MCF 10A (cell line): ENCODE data around the gene OR52A5. TPM values are rescaled to one million over a fixed set of nuclear protein-coding genes. Genes with fewer than 3 reads are reported as not detected.

Source experiments
- BruUV-seq: library from RNA; stranded (reverse); fragments of 400-500 nt; replicated peaks from 2 replicates; lab custom pipeline; 2021; lab: Mats Ljungman, UMichigan
- CTCF ChIA-PET: fragments of 300-600 bp; sonication (Branson Sonifier 250); formaldehyde crosslinking; extraction: SDS; loops from one replicate; lab custom pipeline; 2021; ENCODE audit warnings: antibody characterized with exemption, inconsistent platforms; lab: Yijun Ruan, JAX
- POLR2A ChIA-PET: fragments of 300-600, 350-650 bp; sonication (Branson Sonifier 250); formaldehyde crosslinking; extraction: SDS; loops from one replicate; lab custom pipeline; 2020; ENCODE audit warnings: antibody characterized with exemption, inconsistent platforms; lab: Yijun Ruan, JAX
- DNase-seq: peaks from one replicate; pipeline ENCODE4 v3.0.0-alpha.2; 2018; ENCODE audit not compliant: unreplicated experiment
- H3K27ac Mint-ChIP-seq: one replicate; pipeline ENCODE4 v1.8.0; 2022; ENCODE audit warnings: mild to moderate bottlenecking, low read depth, mixed read lengths; ENCODE audit not compliant: unreplicated experiment
- H3K27me3 Mint-ChIP-seq: one replicate; pipeline ENCODE4 v1.8.0; 2022; ENCODE audit warnings: mixed read lengths; ENCODE audit not compliant: insufficient read depth, unreplicated experiment
- H3K36me3 Mint-ChIP-seq: one replicate; pipeline ENCODE4 v1.8.0; 2022; ENCODE audit warnings: mild to moderate bottlenecking, moderate library complexity, mixed read lengths; ENCODE audit not compliant: insufficient read depth, unreplicated experiment
- H3K4me1 Mint-ChIP-seq: one replicate; pipeline ENCODE4 v1.8.0; 2022; ENCODE audit warnings: mixed read lengths; ENCODE audit not compliant: insufficient read depth, unreplicated experiment
- H3K4me3 Mint-ChIP-seq: one replicate; pipeline ENCODE4 v1.8.0; 2022; ENCODE audit warnings: mild to moderate bottlenecking, moderate library complexity, mixed read lengths; ENCODE audit not compliant: unreplicated experiment
- H3K9me3 Mint-ChIP-seq: one replicate; pipeline ENCODE4 v1.8.0; 2022; ENCODE audit warnings: mixed read lengths; ENCODE audit not compliant: unreplicated experiment
- CTCF ChIP-seq: fragments of 200-600 bp; IDR thresholded peaks from one replicate; pipeline ENCODE4 v1.8.0; 2022; ENCODE audit warnings: antibody characterized with exemption, mild to moderate bottlenecking; ENCODE audit not compliant: unreplicated experiment
- intact Hi-C: fragments of 100-400 bp; cut with micrococcal nuclease; formaldehyde crosslinking; loops from 2 replicates; pipeline ENCODE4 v1.14.1; 2022
- total RNA-seq: library from RNA; stranded (reverse); gene quantifications from 2 replicates; pipeline ENCODE4 v1.2.3, GENCODE V29; 2022

OR52A5 gene
- total RNA-seq, 1 experiment from 2014 or later = not detected

DNA sequence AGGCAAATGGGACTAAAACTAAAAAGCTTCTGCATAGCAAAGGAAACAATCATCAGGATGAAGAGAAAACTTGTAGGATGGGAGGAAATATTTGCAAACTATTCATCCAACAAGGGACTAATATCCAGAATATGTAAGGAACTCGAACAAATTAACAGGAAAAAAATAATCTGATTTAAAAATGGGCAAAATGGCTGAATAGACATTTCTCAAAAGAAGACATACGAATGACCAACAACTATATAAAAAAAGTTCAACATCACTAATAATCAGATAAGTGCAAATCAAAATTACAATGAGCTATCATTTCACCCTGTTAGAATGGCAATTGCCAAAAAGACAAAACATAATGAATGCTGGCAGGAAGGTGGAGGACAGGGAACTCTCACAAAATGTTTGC lies 56.8 kb downstream of the OR52A5 start:
- BruUV-seq = no TSS peak
- DNase-seq = no peak
- Mint-ChIP-seq H3K27ac (no peak overlapping the region), H3K36me3 (no peaks in the 10 kb centered on the region), H3K4me1 (no peaks in the 10 kb centered on the region), H3K9me3 (no peaks in the 10 kb centered on the region), H3K27me3 (peaks cover 68% of the 10 kb centered on the region), H3K4me3 (no peak overlapping the region)
- no peak for TF ChIP-seq CTCF
- intact Hi-C loops = no loop called here
- POLR2A ChIA-PET = no interaction called here
- CTCF ChIA-PET = no interaction called here

Other genes starting within 250 kb of the OR52A5 start
- gene OR51A7, start 234.6 kb downstream of the OR52A5 start, total RNA-seq = not detected in 2 replicates
- gene OR51G2, start 219.0 kb downstream of the OR52A5 start, total RNA-seq = not detected in 2 replicates
- gene OR51G1, start 214.0 kb downstream of the OR52A5 start, total RNA-seq = not detected in 2 replicates
- gene OR51A4, start 190.8 kb downstream of the OR52A5 start, total RNA-seq = not detected in 2 replicates
- gene OR51A2, start 182.6 kb downstream of the OR52A5 start, total RNA-seq = not detected in 2 replicates
- not detected in 2 replicates for gene OR51L1, start 143.5 kb downstream of the OR52A5 start, total RNA-seq
- not detected in 2 replicates for gene OR52J3, start 91.8 kb downstream of the OR52A5 start, total RNA-seq
- not detected in 2 replicates for gene OR52E2, start 78.7 kb downstream of the OR52A5 start, total RNA-seq
- gene OR52E1, start 68.8 kb downstream of the OR52A5 start, total RNA-seq = not detected in 2 replicates
- gene OR52A1, start 16.4 kb upstream of the OR52A5 start, total RNA-seq = not detected in 2 replicates
- gene OR51V1, start 62.3 kb upstream of the OR52A5 start, total RNA-seq = not detected in 2 replicates
- not detected in 2 replicates for gene HBB, start 88.7 kb upstream of the OR52A5 start, total RNA-seq
- gene HBD, start 96.1 kb upstream of the OR52A5 start, total RNA-seq = not detected in 2 replicates
- gene HBG1, start 111.5 kb upstream of the OR52A5 start, total RNA-seq = not detected in 2 replicates
- gene HBG2, start 116.4 kb upstream of the OR52A5 start, total RNA-seq = not detected in 2 replicates
- gene HBE1, start 131.6 kb upstream of the OR52A5 start, total RNA-seq = not detected in 2 replicates
- gene OR51B4, start 163.6 kb upstream of the OR52A5 start, total RNA-seq = not detected in 2 replicates
- not detected in 2 replicates for gene OR51B2, start 185.9 kb upstream of the OR52A5 start, total RNA-seq
- not detected in 2 replicates for gene OR51B5, start 205.2 kb upstream of the OR52A5 start, total RNA-seq
- not detected in 2 replicates for gene OR51B6, start 213.2 kb upstream of the OR52A5 start, total RNA-seq
- gene OR51M1, start 245.5 kb upstream of the OR52A5 start, total RNA-seq = not detected in 2 replicates